ENCODE results near the gene FNIP1.
"Not testable (repeated sequence)": the region's sequence is repeated elsewhere in the genome, so short reads cannot be mapped to it uniquely, and the experiment has no call there.

The FNIP1 gene

DNA sequence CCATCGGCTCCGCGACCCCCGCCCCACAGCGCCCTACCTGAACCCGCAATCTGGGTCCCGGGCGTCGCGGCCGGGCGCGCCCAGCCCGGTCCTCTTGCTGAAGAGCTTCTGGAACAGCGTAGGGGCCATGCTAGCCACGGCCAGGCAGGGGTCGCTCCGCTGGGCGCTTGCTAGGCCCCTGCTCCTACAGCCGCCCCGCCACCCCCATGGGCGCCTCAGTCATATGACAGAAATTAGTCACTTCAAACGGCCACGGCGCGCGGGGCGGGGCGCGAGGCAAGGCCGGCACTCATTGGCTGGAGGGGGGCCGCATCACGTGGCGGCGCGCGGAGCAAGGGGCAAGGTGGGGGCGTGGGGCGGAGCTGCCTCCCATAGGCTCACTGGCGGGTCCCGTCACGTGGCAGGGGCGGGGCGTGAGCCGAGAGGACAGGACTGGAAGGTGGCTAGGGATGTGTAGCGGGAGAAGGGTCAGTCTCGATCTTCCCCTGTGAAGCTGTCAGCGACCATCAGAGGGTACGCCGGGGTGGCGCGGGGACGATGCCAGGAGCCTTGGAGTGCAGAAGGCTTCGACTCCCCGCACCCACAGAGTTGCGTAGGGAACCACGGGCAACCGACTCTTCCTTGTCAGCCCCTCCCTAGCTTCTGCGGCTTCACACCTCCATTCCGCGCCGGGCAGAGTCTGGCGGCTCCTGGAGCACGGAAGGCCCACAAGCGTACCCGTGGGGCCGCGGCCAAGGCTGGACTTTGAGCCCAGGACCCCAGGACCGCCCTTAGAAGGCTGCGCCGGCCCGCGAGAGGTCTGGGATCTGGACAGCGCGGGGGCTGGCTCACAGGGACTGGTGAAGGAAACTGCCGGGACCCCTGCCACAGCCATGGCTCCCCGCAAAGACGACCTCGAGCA, at the start of gene FNIP1:
TSS of gene FNIP1 (minus strand) at position 225 of the 901 bp plus-strand sequence. CDS start at position 129, 96 bp downstream.
- peak; percentile 99 for DNase-seq

DNA sequence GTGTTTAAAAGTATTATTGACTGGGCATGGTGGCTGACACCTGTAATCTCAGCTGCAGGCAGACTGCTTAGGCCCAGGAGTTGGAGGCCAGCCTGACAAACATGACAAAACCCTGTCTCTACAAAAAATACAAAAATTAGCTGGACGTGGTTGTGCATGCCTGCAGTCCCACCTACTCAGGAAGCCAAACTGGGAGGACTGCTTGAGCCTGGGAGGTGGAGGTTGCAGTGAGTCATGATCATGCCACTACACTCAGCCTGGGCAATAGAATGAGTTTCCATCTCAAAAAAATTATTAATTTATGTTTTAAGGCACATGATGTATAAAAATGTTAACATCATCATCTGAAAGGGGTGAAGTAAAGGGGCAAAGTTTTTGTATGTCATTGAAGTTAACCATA, 49.7 kb upstream of the FNIP1 start:
- no peak for DNase-seq

DNA sequence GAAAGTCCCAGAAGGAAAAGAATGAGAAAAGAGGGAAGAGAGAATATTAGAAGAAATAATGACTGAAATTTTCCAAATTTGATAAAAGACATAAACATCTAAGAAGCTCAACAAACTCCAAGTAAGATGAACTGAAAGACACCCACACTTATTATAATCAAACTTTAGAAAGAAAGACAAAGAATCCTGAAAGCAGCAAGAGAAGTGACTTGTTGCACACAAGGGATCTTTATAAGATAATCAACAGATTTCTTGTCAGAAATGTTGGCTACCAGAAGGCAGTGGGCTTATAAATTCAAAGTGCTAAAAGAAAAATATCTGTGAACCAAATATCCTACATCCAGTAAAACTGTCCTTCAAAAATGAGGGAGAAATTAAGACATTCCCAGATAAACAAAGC, 49.0 kb upstream of the FNIP1 start:
- no peak for DNase-seq

DNA sequence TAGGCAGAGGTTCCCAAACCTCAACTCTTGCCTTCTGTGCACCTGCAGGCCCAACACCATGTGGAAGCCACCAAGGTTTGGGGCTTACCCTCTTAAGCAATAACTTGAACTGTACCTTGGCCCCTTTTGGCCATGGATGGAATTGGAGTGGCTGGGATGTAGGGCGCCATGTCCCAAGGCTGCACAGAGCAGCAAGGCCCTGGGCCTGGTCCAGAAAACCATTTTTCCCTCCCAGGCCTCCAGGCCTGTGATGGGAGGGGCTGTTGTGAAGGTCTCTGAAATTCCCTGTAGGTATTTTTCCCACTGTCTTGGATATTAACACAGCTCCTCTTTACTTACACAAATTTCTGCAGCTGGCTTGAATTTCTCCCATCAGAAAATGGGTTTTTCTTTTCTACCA, 46.2 kb upstream of the FNIP1 start:
- not testable (repeated sequence) for DNase-seq

DNA sequence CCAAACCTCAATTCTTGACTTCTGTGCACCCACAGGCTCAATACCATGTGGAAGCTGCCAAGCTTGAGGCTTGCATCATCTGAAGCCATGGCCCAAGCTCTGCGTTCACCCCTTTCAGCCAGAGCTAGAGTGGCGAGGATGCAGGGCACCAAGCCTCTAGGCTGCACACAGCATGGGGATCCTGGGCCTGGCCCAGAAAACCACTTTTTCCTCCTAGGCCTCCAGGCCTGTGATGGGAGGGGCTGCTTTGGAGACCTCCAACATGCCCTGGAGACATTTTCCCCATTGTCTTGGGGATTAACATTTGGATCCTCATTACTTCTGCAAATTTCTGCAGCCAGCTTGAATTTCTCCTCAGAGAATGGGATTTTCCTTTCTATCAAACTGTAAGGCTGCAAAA, 35.9 kb upstream of the FNIP1 start:
- DNase-seq, result not testable (repeated sequence)

DNA sequence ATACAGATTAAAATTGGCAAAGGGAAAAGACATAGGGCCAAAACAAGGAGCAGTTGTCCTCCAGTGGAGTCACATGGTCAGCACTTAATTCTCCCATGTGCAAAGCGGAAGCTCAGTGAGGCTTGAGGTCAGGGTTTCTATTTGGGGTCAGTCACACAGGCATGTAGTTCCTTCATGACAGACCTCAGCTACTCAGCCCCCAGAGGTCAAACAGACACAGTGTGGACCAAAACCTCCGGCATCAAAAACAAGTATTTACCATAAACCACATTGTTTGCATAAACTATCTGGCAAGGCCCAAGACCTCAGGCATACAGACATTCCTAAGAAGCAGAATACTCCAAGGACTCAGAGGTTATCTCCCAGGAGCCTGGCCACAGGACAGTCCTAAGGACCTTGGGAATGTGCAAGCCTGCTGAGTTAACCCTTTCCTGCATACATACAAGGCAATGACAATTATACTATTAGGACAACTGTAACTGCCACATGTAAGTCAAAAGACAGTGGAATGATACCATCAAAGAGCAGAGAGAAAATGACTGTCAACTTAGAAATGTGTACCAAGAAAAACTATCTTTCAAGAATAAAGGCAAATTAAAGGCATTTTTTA, 28.7 kb upstream of the FNIP1 start:
- no peak for DNase-seq

DNA sequence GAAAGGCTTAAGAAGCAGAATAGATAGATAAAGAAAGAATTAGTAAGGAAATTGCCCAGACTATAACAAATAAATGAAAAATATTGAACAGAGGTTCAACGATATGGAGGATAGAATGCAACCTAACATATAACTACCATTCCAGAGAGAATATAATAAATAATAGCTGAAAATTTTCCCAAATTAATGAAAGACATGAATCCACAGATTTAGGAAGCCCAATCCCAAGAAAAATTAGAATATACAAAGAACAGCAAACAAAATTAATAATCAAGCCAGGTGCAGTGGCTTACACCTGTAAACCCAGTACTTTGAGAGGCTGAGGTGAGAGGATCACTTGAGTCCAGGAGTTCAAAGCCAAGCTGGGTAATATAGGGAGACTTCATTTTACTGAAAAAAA, 27.8 kb upstream of the FNIP1 start:
- DNase-seq, result no peak

DNA sequence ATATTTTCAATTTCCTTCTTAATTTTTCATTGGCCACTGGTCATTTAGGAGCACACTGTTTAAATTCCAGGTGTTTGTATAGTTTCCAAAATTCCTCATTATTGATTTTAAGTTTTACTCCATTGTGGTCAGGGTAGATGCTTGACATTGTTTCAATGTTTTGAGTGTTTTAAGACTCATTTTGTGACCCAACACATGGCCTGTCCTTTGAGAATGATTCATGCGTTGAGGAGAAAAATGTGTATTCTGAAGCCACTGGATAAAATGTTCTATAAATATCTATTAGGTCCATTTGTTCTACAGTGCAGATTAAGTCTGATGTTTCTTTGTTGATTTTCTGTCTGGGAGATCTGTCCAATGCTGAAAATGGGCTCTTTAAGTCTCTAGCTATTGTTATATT, 24.4 kb upstream of the FNIP1 start:
- no peak for DNase-seq

DNA sequence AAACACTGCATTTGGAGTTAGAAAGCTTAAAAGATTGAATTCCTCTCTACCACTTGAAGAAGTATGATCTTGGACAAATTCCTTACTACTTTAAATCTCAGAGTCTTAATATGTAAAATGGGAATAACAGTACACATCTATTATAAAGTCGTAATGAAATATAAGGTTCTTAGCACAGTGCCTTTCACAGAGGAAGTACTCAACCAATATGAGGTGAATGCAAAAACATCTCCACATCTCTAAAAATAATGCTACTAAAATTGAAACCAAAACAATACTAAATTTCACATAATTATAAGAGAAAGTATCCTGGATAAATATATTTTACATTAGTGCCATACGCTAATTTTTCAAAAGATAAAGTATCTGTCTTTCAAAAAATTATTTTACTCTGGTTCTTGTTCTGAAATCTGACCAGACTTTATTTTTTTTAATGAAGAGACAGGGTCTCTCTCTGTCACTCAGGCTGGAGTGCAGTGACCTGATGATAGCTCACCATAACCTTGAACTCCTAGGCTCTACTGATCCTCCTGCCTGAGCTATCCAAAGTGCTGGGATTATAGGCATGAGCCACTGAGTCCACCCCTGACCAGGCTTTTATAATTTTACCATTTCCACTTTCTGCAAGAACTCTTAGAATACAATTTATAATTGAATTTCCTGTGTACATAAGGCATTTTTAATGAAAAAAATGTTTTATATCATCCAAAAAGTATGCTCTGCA, 21.3 kb upstream of the FNIP1 start:
- DNase-seq, result no peak

DNA sequence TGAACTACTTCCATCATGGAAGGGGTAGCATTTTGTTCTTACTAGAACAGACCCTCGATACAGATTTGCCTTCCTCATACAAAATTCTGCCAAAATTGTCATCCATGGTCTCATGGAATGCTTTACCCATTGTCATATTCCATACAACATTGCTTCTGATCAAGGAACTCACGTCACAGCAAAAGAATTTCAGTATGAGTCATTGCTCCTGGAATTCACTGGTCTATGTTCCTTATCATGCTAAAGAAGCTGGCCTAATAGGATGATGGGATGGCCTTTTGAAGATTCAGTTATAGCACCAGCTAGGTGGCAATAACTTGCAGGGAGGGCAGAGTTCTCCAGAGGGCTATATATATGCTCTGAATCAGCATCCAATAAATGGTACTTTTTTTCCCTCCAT, 18.2 kb upstream of the FNIP1 start:
- DNase-seq, result no peak

DNA sequence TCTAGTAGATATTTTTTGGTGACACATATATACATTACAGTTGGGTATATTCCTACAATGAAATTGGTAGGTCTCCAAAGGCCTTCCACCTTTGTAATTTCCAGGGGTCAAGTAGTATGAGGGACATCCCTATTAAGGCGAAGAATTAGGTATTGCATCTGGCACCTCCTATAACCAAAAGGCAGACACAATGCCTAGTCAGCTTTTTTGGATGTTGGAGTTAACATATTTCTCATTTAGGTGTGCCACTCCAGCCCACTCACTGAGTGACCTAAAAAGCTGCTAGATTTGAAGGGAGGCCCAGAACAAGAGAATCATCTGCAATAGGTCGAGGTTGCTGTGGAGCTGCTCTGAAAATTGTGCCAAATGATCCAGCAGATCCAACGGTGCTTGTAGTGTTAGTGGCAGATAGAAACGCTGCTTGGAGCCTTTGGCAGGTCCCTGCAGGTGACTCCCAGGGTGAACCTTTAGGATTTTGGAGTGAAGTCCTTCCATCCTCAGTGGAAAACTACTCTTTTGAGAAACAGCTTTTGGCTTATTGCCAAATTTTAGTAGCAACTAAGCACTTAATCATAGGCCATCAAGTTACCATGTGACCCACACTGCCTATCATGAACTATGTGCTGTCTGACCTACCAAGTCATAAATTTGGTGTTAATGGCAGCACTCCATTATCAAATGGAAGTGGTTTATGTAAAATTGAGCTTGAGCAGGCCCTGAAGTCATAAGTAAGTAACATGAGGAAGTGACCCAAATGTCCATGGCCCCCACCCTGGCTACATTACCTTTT, 15.7 kb upstream of the FNIP1 start:
- no peak for DNase-seq

DNA sequence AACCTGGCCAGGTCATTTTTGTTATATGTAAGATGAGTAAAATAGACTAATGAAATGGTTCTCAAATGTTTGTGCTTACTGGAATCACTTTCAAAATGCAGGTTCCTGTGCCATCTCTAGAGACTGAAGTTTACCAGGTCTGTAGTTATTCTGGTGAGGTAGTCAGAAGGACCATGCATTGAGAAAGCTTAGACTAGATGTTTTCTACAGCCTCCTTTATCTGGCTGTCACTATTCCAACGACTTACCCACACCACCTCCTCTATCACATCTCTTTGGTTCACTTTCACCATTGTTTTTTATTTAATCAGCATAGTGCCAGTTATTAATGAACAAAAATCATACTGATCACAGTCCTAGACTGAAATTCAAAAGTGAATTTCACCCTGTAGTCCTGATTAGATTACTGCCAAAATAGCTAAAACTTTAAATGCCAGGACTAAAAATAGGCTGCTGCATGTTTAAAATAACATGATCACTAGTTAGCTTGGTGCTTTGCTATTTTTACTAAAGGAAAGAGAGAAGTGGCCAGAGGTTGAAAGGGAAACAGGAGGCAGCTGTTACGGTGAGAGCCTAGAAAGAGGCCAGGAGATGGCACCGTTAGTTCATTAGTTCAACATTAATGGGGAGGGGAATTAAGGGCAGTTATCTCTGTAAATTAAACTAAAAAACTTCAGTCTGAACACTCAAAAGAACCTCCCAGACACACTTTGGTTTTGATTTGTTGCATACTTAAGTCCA, 13.9 kb upstream of the FNIP1 start:
- peak; percentile 12 for DNase-seq

DNA sequence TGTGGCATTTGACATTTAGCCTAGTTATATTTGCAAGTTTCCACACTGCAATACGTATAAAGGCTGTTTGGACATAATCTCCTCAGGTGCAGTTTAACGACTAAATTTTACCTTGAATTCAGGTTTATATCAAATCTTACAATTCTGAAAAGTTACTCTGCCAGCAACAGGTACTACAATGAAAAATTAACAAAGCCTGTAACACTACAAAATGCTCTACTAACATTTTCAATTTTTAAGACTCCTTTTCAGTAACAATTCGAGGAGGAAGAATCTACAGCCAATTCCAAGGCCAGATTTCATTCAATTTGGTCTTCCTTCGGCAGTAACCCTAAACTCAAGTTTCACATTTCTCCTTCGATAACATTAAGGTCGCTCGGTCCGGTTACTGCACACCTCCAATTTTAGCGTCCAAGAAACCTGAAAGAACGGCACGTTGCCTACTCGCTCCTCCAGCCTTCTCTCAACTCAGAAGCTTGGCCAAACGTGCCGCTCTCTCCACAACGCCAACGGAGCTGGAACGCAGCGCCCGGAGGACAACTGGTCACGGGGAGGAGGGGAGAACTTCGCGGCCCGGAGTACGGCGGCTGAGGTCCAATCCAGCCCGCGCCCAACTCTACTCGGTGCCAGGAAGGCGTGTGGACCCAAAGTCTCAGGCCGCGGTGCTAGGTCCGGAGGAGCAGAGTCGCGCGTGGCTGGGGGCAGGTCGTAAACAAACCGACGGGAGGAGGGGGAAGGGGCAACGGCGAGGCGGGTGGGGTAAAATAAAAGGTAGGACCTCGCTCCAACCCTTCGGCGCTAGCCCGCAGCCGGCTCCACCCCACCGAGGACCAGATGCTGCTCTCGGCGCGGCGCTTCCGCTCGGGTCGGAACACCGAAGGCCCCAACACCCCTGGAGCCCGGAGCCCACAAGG, 681 bp downstream of the FNIP1 start:
- peak; percentile 56 for DNase-seq

DNA sequence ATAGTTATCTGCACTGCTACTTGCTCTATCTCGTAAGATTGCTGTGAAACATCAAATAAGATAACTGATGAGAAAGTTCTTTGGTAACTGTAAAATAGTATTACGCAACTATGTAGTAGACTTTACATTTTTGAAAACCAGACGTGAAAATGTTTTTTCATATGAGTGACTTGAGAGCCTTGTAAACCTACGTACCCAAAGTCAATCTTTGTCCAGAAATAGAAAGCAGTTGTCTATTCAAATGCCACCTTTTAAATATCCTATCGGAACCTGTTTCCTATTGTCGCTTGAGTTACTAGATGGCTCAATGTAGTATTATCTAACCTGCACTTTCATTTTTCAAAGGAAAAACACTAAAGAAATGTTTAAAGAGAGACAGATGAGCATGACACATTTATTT, 1.6 kb downstream of the FNIP1 start:
- no peak for DNase-seq

DNA sequence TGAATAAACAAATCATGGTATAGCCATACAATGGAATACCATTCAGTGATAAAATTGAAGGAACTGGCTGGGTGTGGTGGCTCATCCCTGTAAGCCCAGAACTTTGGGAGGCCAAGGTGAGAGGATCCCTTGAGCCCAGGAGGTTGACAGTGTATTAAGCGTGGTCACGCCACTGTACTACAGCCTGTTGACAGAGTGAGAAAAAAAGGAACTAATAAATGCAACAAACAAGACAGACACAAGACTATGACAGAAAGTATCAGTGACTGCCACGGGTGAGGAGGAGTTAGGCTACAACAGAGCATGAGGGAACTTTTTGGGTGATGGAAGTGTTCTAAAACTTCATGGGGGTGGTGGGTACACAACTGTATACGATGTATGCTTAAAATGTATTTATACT, 2.2 kb downstream of the FNIP1 start:
- DNase-seq, result no peak

DNA sequence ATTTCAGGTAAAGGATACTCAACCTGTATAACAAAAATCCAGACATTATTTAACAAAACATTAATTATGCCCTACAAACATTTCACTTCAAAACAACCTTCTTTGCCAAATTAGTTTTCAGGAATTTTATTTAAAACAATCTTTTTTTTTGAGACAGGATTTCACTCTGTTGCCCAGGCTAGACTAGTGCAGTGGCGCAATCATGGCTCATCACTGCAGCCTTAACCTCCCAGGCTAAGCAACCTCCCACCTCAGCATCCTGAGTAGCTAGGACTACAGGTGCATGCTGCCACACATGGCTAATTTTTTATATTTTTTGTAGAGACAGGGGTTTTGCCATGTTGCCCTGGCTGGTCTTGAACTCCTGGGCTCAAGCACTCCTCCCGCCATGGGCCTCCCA, 3.9 kb downstream of the FNIP1 start:
- DNase-seq, result no peak

DNA sequence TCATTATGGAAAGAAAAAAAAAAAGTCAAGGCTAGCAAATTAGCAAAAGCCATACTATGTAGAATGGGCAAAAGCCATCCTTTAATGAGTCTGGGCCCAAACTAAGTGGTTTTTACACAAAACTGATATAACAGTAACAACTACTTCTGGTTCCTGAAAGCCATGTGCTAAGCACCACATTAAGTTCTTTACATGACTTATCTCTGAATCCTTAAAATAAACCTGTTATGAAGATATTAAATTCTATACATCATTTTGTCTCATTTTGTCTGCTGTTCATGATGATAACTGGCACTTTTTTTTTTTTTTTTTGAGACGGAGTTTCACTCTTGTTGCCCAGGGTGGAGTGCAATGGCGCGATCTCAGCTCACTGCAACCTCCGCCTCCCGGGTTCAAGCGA, 5.0 kb downstream of the FNIP1 start:
- no peak for DNase-seq

DNA sequence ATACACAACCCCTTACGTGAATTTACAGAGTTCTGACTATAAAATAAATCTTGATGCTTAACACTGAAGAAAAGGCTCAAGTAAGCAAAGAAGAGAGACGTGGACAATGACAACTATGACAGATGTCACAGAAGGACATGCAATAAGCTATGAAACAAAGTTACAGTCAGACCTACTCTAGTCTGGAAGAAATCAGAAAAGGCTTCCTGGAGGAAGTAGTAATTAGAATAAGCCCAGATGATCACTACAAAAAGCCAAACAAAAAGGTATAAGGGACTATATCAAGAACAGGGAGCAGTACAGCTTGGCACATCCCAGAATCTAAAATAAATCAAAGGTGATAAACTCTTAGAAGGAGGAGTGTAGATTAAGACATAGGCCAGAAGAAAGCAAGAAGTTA, 6.3 kb downstream of the FNIP1 start:
- no peak for DNase-seq

DNA sequence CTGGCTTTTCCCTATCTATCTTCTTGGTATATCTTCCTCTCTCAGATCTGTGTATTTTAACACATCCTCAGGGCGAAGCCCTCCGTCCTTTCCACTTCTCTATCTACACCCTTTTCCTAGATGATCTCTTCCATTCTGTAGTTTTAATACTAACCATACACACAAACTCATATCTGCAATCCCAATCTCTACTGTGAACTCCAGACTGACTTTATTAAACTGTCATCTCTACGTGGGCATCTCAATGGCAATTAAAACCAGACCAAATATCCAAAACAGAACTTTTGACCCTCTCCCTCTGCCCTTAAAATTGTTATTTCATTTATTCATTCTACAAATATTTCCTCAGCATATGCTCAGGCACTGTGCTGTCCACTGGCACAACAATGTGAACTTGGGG, 7.1 kb downstream of the FNIP1 start:
- DNase-seq, result no peak

DNA sequence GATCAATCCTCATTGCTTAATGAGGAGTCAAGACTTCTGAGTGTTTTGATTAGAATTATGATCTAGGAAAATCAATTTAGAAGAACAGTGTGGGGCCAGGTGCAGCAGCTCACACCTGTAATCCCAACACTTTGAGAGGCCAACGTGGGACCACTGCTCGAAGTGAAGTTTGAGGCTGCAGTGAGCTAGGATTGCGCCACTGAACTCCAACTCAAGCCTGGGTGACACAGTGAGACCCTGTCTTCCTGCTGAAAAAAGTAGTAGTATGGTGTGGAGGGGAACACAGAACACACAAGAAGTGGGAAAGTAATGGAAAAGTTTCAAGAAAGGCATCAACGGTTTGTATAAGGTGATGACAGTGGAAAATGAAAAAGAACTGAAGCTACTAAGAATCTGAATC, 9.1 kb downstream of the FNIP1 start:
- no peak for DNase-seq
